ENCODE data around the gene FAM180A.
"Not testable (repeated sequence)": the region's sequence is repeated elsewhere in the genome, so short reads cannot be mapped to it uniquely, and the experiment has no call there.

Gene FAM180A

DNA sequence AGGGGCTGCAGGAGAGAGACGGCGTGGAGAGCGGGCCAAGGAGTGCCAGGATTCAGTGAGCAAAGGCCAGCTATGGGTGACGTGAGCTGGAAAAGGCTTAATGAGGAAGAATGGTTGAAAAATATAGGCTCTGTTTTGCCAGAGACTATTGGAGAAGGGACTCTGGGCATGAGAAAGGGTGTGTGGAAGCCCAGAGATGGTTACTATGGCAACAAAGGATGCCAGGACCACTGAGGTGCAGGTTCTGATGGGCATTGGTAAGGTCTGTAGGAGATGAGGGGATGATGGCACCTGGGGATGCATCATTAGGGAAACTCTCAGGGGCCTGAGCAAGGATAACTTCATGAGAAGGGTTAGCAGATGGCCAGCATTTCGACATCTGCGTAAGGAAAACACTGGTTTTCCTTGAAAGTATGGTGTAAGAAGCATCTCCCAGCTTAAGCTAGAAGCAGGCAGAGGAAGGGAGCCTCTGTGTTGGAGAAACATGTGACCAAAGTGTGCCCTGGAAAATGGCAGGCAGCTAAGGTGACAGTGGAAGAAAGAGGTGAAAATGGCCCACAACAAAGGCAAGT, 21.6 kb upstream of the FAM180A start:
- no peak for DNase-seq

DNA sequence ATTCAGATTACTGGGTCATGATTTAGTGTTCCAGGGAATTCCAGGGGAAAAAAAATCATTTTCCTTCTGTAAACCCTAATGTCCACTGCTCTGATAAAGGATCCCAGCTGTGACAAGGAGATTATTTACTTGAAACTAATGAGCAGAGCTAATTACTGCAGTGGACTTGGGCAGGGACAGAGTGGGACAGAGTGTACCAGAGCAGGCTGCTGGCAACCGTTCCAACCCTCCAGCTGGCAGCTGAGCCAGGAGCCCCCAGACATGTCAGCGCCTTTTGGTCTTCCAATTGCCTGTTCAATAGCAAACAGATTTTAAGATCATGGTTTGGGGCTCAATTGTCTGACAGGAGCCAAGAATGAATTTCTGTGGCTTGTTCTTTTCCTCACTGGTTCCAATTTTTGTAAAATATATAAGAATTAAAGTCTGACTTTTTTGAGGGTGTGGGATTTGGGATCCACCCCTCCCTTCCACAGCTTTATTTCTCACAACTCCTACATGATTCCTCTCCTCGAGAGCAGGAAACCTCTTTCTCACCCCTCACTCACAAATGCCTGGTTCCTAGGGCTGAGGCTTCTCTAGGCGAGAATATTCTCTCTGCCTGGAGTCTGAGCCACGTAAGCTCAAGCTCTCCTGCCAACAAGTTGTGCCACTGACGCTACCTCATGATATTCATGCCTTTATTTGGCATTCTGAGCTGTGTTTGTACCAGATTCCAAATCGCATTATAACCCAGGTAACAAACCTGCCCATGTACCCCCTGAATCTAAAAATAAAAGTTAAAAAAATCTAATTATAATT, 20.6 kb upstream of the FAM180A start:
- no peak for DNase-seq

DNA sequence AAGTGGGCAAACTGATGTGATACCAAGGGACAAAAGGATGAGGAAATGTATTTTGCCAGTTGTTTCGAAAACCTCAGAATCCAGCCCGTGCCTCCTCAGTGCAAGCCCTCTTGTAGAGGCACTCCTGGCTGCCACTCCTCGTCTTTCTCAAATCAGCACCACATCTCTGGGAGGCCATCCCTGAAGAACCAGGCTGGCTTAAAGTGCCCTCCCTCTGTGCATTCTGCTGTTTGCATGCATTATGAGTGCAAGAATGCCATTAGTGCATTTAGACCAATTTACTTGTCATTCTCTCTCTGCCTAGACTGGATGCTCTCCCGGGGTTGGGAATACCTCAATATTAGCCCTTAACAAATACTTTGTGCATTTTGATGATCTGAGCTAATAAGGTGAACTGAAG, 19.9 kb upstream of the FAM180A start:
- no peak for DNase-seq

DNA sequence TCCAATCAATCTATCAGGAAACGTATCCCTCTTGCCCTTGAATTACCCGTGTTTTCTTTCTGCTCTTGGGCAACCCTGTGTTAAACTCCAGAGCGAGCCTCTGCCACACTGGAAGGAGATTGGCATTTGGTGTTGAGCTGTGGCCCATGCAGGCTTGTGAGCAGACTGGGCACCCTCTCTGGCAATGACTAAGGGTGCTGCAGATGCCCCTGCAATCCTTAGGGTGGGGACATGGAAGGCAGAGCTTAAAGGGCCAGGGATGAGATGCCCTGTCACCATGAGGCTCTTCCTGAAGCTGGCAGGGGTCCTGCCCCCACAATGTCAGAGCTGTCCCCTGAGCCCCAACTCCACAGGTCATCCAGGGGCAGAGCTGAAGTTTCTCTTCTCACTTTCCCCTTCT, 19.5 kb upstream of the FAM180A start:
- DNase-seq: no peak

DNA sequence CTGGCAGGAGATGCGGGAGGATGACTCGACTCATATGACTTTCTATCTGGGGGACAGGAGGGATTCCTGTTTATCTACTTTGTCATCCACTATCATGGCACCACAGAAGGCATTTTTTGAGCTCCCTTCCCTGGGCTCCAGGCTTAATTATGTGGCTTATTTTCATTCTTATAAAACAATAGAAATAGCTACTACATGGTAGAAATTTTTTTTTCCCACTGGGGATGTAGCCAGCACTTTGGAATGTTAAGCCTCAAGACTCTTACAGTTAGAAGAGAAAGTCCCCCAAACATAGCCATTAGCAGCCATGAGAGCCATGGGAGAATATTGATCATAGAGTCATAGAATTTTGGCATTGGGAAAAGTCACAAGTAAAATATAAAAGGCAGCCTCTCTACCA, 14.6 kb upstream of the FAM180A start:
- no peak for DNase-seq

DNA sequence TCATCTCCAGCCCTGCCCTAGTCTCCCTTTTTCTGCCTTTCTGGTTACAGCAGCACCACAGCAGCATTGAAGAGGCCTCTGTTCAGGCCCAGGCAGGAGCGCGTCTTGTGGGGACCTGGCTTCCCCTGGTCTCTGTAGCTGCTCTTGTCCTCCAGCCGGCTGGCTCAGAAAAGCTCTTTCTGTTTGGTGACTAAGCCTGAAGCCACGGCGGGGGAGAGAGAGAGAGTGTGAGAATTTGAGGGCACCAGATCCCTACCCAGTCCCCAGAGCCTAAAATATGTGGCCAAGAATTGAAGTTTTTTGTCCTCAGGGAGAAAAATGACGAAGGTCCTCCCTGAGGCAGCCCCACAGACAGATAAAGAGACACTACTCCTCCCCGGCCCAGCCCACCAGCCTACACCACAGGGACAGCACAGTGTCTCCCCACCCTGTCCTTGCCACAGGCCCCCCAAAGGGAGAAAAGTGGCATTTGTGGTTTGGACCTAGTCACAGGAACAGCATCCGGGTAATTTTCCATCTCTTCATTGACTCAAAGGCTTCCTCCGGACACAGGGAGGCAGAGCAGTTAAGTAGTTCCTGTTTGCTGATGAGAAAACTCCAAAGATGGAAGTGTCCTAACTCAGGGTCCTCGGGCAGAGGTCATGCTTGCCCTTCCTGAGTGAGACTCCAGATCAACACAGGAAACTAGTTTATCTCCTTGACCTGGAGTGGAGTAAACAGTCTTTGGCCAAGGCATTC, 13.3 kb upstream of the FAM180A start:
- DNase-seq: no peak

DNA sequence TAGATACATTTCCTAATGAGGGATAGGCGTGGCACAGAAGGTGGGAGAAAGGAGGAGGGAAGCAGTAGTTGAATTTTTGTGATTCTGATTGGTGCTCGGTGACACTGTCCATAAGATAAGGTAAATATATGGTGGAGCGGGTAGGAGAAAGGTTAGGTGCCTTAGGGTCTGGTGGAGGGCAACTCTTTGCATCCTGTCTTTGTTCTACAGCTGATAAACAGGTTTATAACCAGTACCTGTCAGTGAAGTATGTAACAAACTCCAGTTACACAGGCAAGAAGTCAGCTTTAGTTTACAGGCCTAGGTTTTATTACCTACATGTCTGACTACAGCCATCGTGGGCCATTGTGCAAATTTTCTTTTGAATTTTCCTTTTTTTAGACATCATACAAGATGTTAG, 10.9 kb upstream of the FAM180A start:
- no peak for DNase-seq

DNA sequence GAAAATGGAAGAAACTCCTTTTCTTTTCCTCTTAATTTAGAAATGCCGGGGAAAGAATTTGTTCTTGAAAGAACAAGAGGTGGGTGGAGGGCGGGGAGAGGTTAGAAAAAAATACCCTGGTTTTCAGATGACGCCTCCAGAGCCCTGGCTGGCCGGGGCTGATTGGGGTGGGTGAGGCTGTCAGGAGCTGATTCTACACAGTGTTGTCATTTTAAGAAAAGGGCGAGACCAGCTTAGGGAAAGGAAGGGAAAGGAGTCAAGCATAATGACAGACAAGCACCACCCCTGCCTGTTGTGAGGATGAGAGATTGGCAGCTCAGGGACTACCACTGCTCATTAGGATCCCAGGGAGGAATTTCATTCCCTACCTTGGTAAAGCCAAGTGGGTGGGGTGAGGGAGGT, 9.9 kb upstream of the FAM180A start:
- DNase-seq: no peak

DNA sequence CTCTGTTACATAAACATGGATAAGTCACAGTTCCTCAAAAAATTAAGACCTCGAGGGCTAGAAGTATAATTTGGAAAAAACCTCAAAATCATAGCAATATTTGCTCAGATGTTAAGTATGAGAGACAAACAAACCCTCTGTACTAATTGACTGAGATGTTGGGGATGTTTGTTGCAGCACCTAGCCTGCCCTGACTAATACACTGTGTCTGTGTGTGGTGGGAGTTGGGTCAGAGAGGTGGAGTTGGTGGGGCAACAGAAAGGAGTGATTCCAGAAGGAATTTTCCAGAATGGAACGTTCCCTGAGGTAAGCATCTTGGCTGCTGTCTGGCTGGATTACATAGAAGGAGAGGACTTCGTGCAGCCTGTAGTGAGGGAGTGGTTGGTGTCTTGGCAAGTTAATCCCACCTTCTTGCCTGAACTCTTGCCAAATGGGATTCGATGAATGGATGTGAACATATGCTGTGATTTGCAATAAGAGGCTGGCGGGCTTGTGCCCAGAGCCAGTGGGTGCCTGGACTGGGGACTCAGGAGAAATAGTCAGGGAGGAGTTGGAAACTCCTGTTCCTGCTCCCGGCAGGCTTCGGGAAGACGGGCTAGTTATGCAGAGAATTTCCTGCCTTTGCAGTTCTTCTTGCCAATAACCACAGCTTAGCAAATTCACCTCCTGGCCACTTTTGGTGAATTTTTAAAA, 9.3 kb upstream of the FAM180A start:
- DNase-seq: no peak

DNA sequence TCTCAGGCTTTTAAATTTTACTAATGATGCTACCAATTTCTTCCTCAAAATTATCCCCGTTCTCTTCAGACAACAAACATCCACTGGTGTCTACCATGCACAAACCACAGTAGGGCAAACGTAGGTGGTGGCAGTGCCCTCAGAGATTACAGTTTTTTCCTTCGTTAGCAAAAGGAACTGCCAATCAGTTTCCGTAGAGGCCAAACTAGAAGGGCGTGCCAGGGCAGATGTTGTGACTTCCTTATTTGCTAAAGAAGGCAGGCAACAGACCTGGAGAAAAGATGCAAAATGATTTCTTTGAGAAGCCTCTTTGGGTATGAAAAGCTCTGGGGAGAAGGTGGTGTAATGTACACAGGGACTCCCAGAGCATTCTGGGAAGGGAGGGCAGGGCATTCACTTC, 7.6 kb upstream of the FAM180A start:
- no peak for DNase-seq

DNA sequence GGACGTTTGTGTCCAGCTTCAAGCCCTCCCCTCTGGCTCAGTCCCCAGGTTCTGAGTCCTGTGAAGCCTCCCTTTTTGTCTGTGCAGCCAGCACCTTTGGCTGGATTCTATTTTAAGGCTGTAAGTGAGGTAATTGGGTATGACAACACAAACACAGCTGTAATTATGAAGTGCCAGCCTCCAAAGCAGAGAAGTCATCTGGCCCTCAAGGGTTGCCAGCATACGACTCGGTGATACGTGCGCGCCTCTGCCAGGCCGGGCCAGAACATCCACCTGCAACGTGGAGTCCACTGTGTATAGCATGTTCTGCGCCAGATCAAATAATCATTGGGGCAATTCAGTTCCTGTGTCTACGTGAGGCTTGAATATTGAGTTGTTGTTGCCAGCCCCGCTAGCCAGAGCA, 6.7 kb upstream of the FAM180A start:
- no peak for DNase-seq

DNA sequence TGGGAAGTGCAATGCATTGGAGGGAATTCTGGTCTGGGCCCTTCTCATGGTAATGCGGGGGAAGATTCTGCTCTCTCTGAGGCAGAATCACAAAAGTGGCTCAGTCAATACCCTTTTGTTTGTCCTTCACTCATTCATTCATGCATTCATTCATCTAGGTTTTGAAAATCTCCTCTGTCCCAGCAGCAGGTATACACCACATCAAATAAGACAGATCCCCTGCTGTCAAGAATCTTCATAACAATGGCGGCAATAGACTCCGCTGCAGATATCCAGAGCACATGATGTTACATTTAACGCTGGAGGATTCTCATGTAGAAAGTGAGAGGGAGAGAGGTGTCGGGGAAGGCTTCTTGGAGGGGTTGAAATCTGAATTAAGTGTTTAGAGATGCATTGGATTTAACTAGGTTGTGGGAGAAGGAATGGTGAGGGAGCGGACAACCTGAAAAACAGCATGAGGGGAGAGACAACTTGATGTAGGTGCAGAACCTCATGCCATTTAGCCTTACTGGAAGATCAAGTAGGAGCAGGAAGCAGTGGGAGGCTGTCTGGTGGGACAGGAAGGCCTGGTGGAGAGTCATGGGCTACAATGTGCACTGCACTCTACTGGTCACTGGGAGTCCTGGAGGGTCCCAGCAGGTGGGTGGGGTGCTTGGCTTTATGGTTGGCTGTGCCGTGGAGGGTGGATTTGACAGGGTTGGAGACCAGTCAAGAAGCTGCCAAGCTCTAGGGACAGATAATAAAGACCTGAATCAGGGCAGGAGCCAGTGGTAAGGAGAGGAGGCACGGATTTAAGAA, 5.2 kb upstream of the FAM180A start:
- no peak for DNase-seq

DNA sequence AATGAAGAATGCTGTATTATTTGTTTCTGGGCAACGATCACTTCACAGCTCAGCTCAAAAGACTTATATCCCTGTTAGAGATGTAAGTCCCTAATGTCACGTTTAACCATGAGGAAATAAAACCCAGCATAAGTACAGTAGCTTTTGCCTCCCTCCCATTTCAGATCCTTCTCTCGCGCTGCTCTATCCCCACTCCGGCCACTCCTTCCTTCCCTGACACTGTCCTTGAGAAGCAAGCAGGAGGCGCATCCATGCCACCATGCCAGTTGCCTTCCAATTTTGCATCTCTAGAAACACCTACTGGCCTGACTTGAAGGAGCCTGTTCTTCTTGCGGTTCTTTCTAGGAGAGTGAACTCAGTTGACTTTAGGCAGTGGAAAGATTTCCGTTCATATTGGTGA, 1.2 kb downstream of the FAM180A start:
- no peak for DNase-seq

DNA sequence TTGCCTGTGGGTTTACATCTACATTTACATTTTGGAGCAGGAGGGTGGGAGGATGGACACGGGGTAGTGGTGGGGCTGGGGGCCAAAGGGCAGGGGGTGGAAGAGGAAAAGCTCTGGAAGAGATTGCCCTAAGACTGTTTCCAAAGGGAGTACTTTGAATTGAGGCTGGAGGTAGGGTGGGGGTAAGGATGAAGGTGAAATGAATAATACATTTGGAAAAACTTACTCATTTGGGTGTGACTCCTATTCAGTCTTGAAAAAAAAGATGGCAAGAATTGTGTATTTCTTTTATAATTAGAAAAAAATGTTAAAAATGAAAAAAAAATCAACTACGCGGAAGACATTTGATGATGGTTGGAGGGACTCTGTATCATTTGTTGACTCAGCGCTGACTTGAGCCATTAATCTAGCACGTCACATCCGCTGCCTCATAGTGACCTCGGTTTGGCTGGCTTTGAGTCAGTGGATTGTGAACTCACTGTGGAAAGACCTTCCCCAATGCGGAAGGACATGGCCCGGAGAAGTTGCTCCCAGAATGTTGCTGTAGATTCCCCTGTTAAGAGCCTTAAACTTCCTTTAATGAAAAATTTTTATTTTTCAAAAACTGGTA, 2.8 kb downstream of the FAM180A start:
- DNase-seq: no peak

DNA sequence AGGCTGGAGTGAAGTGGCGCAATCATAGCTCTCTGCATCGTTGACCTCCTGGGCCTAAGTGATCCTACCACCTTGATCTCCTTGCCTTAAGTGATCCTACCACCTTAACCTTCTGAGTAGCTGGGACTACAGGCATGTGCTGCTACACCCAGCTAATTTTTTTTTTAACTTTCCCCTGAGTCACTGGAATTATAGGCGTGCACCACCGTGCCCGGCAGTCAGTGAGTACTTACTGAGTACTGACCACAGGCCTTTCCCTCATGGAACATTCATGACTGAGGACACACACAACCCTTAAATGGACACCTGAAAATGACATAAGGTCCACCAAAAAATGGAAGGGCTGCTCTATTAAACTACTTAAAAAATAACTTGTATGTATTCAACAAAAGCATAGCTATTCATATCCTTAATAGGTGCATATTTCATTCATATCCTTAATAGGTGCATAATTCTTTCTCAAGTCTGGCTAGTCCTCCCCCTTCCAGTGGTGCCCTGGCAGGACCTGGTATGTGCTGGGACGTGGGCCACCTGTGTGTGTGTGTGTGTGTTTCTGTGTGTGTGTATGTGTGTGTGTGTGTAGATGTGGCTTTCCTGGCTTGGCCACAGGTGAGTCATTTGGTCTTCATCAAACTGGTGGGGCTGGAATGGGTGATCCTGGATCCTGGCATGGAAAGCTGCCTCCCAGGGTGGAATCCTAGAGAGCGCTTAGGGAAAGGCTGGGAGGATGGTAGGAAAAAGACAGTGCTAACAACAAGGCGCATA, 3.5 kb downstream of the FAM180A start:
- no peak for DNase-seq

DNA sequence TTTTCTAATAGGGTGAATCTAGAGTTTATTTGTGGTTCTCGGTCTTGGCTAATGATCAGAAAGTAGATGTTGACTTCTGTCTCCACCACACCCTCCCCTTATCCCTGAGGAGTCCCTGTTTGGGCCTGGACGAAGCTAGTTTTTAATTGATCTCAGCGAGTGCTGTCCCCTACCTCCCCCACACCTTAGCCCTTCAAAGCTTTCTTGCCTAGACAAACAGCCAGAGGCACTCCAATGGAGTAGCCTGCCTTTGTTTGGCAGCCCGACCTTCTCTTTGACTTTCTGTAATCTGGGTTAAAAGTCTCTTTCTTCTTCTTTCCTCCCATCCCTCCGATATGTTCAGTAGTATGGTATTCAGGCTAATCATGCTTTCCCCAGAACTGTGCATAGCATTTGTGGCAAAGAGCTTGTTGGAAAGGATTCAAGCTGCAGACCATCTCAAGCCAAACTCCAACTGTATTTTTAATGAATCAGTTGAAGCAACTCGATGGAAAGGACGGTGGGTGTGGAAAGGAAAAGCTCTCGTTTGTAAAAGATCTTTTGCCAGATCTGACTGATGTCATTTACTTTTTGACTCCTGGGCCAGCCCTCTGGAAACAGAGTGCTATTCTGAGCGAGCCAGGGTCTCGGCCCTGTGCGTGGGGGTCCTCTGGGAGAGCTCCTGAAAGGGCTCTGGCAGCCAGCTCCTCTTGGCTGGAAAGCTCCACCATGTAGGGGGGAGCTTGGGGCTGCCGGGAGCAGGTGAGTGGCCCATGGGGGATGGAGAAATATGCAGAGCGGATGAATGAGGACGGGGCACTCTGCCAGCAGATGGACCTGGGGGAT, 4.5 kb downstream of the FAM180A start:
- DNase-seq: no peak

DNA sequence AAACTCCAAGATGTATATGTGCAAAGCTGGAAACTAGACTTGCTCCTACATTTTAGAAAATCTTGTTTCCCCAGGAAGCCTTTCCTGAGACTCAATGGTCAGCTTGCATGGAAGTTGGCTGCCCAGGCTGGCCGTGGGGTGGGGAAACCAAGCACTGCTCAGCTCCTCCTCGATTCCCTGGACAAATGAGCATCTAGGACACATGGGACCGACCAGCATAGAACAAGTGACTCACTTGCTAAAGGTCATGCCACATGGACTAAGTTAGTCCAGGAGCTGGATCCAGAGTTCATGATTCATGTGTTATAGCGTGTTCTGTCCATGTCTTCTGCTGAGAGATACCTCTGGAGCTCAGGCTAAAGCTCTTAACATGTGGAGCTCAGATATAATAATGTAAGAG, 6.2 kb downstream of the FAM180A start:
- DNase-seq: no peak

DNA sequence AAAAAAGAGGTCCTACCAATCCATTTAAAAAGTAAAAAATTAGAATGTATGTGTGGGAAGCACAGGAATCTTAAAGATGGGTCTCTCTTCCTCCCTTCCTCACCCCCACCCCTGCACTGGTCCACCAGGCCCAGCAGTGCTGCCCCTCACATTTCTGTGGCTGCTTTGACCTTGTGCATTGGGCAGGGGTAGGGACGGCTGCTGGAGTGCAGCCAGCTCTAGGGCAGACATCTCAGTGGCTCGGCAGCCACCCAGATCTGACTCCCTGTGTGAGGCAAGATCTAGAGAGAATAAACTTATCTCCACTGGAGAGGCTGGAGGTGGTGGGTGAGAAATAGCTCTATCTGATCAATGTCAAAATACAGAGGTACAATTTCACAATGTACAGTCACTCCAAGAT, 6.7 kb downstream of the FAM180A start:
- no peak for DNase-seq

DNA sequence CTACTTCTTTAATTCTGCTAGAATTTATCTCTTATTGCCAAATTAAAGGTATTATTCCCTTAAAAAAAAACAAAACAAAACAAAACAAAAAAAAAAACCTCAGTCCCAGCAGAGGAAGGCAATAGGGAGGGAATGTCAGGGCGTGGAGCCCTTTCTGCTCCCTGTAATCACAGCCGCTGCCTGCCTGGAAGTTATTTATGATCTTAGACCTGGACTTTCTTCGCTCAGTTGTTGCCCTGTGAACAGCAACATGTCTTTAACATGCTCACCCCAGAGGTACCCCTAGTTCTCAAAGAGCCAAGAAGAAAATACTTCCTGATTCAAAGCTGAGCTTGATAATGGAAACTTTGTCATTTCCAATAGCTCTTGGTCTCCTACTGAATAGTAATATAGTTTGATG, 7.7 kb downstream of the FAM180A start:
- no peak for DNase-seq

DNA sequence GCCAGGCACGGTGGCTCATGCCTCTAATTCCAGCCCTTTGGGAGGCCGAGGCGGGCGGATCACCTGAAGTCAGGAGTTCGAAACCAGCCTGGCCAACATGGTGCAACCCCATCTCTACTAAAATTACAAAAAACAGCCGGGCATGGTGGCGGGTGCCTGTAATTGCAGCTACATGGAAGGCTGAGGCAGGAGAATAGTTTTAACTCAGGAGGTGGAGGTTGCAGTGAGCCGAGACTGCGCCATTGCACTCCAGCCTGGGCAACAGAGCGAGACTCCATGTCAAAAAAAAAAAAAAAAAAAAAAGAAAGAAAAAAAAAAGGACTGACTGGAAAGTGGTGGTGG, 11.3 kb downstream of the FAM180A start:
- not testable (repeated sequence) for DNase-seq

Measured in NCI-H187 treated with DMSO at 0.1 percent for 48 hours (cell line).